GM23338 (cell line): ENCODE data around the gene ALOX15B. TPM values are rescaled to one million over a fixed set of nuclear protein-coding genes. Genes with fewer than 3 reads are reported as not detected.

Experiments
- ATAC-seq: fragments of 200-7000 bp; cut with Tn5 transposase; 3 replicates; pipeline ENCODE4 v1.9.1; 2020
- DNase-seq: peaks from one replicate; pipeline ENCODE4 v3.0.0-alpha.2; 2015; ENCODE audit warnings: low spot score
- H2AFZ ChIP-seq: fragments of 200-600 bp; sonication (generic); 2 replicates; pipeline ENCODE4 v1.8.0; 2016; ENCODE audit warnings: antibody characterized with exemption, mild to moderate bottlenecking, moderate library complexity
- H3F3A ChIP-seq: fragments of 200-600 bp; sonication (generic); replicated peaks from 2 replicates; pipeline ENCODE4 v1.8.0; 2017; ENCODE audit warnings: antibody characterized with exemption, mixed run types, low read depth
- H3K27ac ChIP-seq: fragments of 200-600 bp; sonication (generic); 2 replicates; pipeline ENCODE4 v1.6.1; 2016; ENCODE audit warnings: low read depth
- H3K27me3 ChIP-seq: fragments of 200-600 bp; sonication (generic); 2 replicates; pipeline ENCODE4 v1.8.0; 2016; ENCODE audit warnings: mild to moderate bottlenecking, mixed run types, moderate library complexity; ENCODE audit not compliant: insufficient read depth
- H3K36me3 ChIP-seq: fragments of 200-600 bp; sonication (generic); 2 replicates; pipeline ENCODE4 v1.8.0; 2016; ENCODE audit warnings: mild to moderate bottlenecking; ENCODE audit not compliant: insufficient read depth
- H3K4me1 ChIP-seq: fragments of 200-600 bp; sonication (generic); 2 replicates; pipeline ENCODE4 v1.8.0; 2016; ENCODE audit warnings: mild to moderate bottlenecking, moderate library complexity; ENCODE audit not compliant: insufficient read depth
- H3K4me2 ChIP-seq: fragments of 200-600 bp; sonication (generic); 2 replicates; pipeline ENCODE4 v1.7.1; 2017; ENCODE audit warnings: mixed run types
- H3K4me3 ChIP-seq: fragments of 200-600 bp; sonication (generic); 2 replicates; pipeline ENCODE4 v1.6.1; 2016; ENCODE audit warnings: mixed run types
- H3K79me2 ChIP-seq: fragments of 200-600 bp; sonication (generic); replicated peaks from 2 replicates; pipeline ENCODE4 v1.8.0; 2017; ENCODE audit warnings: mild to moderate bottlenecking; ENCODE audit not compliant: insufficient read depth
- H3K9me2 ChIP-seq: fragments of 200-600 bp; sonication (generic); 2 replicates; pipeline ENCODE4 v1.8.0; 2017; ENCODE audit not compliant: insufficient read depth
- H4K20me1 ChIP-seq: fragments of 200-600 bp; sonication (generic); replicated peaks from 2 replicates; pipeline ENCODE4 v1.8.0; 2017; ENCODE audit warnings: mild to moderate bottlenecking; ENCODE audit not compliant: insufficient read depth
- H3K27ac Mint-ChIP-seq: 2 replicates; pipeline ENCODE4 v1.8.0; 2020; ENCODE audit warnings: inconsistent platforms, mild to moderate bottlenecking, moderate library complexity, mixed read lengths
- H3K27me3 Mint-ChIP-seq: 3 replicates; pipeline ENCODE4 v1.8.0; 2022; ENCODE audit warnings: low read depth, mild to moderate bottlenecking, moderate library complexity, mixed read lengths, inconsistent platforms; ENCODE audit not compliant: insufficient read depth, poor library complexity
- H3K36me3 Mint-ChIP-seq: 3 replicates; pipeline ENCODE4 v1.8.0; 2021; ENCODE audit warnings: low read depth, mild to moderate bottlenecking, inconsistent platforms, moderate library complexity, mixed read lengths
- H3K4me1 Mint-ChIP-seq: 3 replicates; pipeline ENCODE4 v1.8.0; 2020; ENCODE audit warnings: mild to moderate bottlenecking, inconsistent platforms, mixed read lengths
- H3K4me3 Mint-ChIP-seq: 3 replicates; pipeline ENCODE4 v1.8.0; 2021; ENCODE audit warnings: moderate library complexity, mild to moderate bottlenecking, inconsistent platforms, mixed read lengths
- H3K9me3 Mint-ChIP-seq: 3 replicates; pipeline ENCODE4 v1.8.0; 2020; ENCODE audit warnings: moderate library complexity, mild to moderate bottlenecking, inconsistent platforms, mixed read lengths
- CREB1 ChIP-seq: fragments of 250-450 bp; sonication (Bioruptor Pico); IDR thresholded peaks from 2 replicates; pipeline ENCODE4 v1.5.0; 2020; ENCODE audit warnings: low read depth, mild to moderate bottlenecking, moderate library complexity
- ETS1 ChIP-seq: IDR thresholded peaks from 2 replicates; pipeline ENCODE4 v1.6.1; 2016; ENCODE audit warnings: antibody characterized with exemption
- EZH2 ChIP-seq: fragments of 200-600 bp; sonication (generic); IDR thresholded peaks from one replicate; pipeline ENCODE4 v1.8.0; 2017; ENCODE audit warnings: antibody characterized with exemption, mild to moderate bottlenecking, low read depth; ENCODE audit not compliant: unreplicated experiment
- EZH2phosphoT487 ChIP-seq: fragments of 200-600 bp; sonication (generic); IDR thresholded peaks from one replicate; pipeline ENCODE4 v1.8.1; 2018; ENCODE audit warnings: antibody characterized with exemption; ENCODE audit not compliant: unreplicated experiment
- JUNB ChIP-seq: IDR thresholded peaks from one replicate; pipeline ENCODE4 v1.6.1; 2016; ENCODE audit warnings: antibody characterized with exemption; ENCODE audit not compliant: unreplicated experiment
- NANOG ChIP-seq: IDR thresholded peaks from 2 replicates; pipeline ENCODE4 v1.6.1; 2016; ENCODE audit warnings: antibody characterized with exemption, borderline replicate concordance
- POLR2AphosphoS5 ChIP-seq: IDR thresholded peaks from 2 replicates; pipeline ENCODE4 v1.6.1; 2016; ENCODE audit warnings: antibody characterized with exemption, low read depth
- REST ChIP-seq: IDR thresholded peaks from one replicate; pipeline ENCODE4 v1.6.1; 2018; ENCODE audit warnings: antibody characterized with exemption; ENCODE audit not compliant: unreplicated experiment
- STAT1 ChIP-seq: IDR thresholded peaks from one replicate; pipeline ENCODE4 v1.6.1; 2016; ENCODE audit warnings: antibody characterized with exemption; ENCODE audit not compliant: unreplicated experiment
- ZNF114 ChIP-seq: fragments of 250-450 bp; sonication (Bioruptor Pico); IDR thresholded peaks from 2 replicates; pipeline ENCODE4 v1.5.0; 2020; ENCODE audit warnings: mild to moderate bottlenecking, moderate library complexity
- ZNF331 ChIP-seq: fragments of 250-450 bp; sonication (Bioruptor Pico); IDR thresholded peaks from 2 replicates; pipeline ENCODE4 v1.5.0; 2020; ENCODE audit warnings: low read depth, mild to moderate bottlenecking, moderate library complexity
- polyA plus RNA-seq: library from polyadenylated mRNA; unstranded; fragments of >200 nt; fragmentation: Nextera tagmentation; extraction: Ambion mirVana; gene quantifications from 2 replicates; pipeline ENCODE4 v1.2.1, GENCODE V29; 2016
- total RNA-seq: library from RNA; depleted of rRNA; stranded (reverse); fragments of >200 nt; shearing (Covaris generic); gene quantifications from 2 replicates; pipeline ENCODE4 v1.2.3, GENCODE V29; 2014
- TF ChIP-seq, protein P1 (sequence below): fragments of 250-450 bp; sonication (Bioruptor Pico); IDR thresholded peaks from 2 replicates; pipeline ENCODE4 v1.5.0; 2020; ENCODE audit warnings: mild to moderate bottlenecking, moderate library complexity
- TF ChIP-seq, protein P2 (sequence below), 2 experiments: fragments of 200-600 bp in 1 of 2; sonication (generic) in 1 of 2; conservative IDR thresholded peaks; 2 replicates each; pipeline versions ENCODE4 v1.5.1 to v1.6.1; 2016 to 2017; ENCODE audit warnings: antibody characterized with exemption in 2 of 2, low read depth in 2 of 2, mild to moderate bottlenecking in 2 of 2, moderate library complexity in 1 of 2

Gene ALOX15B
- total and polyA plus RNA-seq, 2 experiments from 2014 or later = 0.42 to 0.45 TPM

DNA sequence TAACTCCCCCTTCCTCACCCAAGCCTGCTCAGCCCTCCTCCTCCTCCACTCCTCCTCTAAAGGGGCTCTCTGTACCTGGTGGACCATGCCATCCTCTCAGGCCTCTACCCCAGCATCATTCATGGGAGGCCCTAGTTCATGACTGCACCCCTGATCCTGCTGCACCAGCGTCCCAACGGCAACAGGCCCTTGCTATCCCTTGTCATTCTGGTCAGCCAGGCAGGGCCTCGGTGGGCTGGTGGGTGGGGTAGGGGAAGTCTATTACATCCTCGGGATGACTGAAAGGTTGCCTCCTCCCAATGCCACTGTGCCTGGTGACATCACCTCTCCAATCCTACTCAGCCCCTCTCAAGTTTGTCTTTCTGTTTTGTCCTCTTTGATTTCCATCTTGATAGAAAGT lies 28.9 kb downstream of the ALOX15B start:
- ATAC-seq = no peak

More for the DNA sequence above, 28.9 kb downstream of the ALOX15B start:
- DNase-seq = no peak
- Mint-ChIP-seq H3K27me3 (peaks cover 81% of the 10 kb centered on the region), H3K4me1 (peaks cover 17% of the 10 kb centered on the region), H3K4me3 (no peak overlapping the region), H3K27ac (no peak overlapping the region), H3K36me3 (no peaks in the 10 kb centered on the region; the same call in 2 of the 3 replicates), H3K9me3 (no peaks in the 10 kb centered on the region; the same call in 2 of the 3 replicates)
- Histone ChIP-seq H3K4me2 (no peak overlapping the region), H3K9me2 (no peaks in the 10 kb centered on the region), H3K4me1 (peaks cover 13% of the 10 kb centered on the region; the same call in 1 of the 2 replicates), H3K79me2 (no peaks in the 10 kb centered on the region), H4K20me1 (no peaks in the 10 kb centered on the region), H3K4me3 (no peak overlapping the region), H3K27ac (no peak overlapping the region), H2AFZ (no peak overlapping the region), H3K36me3 (no peaks in the 10 kb centered on the region), H3F3A (no peaks in the 10 kb centered on the region), H3K27me3 (peaks cover 97% of the 10 kb centered on the region)
- TF ChIP-seq CREB1 (CRISPR knock-in tag) (no peak), ETS1 (no peak), ZNF331 (no peak), JUNB (no peak), STAT1 (no peak), NANOG (no peak), EZH2 (no peak), EZH2phosphoT487 (no peak), POLR2AphosphoS5 (no peak), REST (no peak), ZNF114 (CRISPR knock-in tag) (no peak)
- TF ChIP-seq, protein P1, sequence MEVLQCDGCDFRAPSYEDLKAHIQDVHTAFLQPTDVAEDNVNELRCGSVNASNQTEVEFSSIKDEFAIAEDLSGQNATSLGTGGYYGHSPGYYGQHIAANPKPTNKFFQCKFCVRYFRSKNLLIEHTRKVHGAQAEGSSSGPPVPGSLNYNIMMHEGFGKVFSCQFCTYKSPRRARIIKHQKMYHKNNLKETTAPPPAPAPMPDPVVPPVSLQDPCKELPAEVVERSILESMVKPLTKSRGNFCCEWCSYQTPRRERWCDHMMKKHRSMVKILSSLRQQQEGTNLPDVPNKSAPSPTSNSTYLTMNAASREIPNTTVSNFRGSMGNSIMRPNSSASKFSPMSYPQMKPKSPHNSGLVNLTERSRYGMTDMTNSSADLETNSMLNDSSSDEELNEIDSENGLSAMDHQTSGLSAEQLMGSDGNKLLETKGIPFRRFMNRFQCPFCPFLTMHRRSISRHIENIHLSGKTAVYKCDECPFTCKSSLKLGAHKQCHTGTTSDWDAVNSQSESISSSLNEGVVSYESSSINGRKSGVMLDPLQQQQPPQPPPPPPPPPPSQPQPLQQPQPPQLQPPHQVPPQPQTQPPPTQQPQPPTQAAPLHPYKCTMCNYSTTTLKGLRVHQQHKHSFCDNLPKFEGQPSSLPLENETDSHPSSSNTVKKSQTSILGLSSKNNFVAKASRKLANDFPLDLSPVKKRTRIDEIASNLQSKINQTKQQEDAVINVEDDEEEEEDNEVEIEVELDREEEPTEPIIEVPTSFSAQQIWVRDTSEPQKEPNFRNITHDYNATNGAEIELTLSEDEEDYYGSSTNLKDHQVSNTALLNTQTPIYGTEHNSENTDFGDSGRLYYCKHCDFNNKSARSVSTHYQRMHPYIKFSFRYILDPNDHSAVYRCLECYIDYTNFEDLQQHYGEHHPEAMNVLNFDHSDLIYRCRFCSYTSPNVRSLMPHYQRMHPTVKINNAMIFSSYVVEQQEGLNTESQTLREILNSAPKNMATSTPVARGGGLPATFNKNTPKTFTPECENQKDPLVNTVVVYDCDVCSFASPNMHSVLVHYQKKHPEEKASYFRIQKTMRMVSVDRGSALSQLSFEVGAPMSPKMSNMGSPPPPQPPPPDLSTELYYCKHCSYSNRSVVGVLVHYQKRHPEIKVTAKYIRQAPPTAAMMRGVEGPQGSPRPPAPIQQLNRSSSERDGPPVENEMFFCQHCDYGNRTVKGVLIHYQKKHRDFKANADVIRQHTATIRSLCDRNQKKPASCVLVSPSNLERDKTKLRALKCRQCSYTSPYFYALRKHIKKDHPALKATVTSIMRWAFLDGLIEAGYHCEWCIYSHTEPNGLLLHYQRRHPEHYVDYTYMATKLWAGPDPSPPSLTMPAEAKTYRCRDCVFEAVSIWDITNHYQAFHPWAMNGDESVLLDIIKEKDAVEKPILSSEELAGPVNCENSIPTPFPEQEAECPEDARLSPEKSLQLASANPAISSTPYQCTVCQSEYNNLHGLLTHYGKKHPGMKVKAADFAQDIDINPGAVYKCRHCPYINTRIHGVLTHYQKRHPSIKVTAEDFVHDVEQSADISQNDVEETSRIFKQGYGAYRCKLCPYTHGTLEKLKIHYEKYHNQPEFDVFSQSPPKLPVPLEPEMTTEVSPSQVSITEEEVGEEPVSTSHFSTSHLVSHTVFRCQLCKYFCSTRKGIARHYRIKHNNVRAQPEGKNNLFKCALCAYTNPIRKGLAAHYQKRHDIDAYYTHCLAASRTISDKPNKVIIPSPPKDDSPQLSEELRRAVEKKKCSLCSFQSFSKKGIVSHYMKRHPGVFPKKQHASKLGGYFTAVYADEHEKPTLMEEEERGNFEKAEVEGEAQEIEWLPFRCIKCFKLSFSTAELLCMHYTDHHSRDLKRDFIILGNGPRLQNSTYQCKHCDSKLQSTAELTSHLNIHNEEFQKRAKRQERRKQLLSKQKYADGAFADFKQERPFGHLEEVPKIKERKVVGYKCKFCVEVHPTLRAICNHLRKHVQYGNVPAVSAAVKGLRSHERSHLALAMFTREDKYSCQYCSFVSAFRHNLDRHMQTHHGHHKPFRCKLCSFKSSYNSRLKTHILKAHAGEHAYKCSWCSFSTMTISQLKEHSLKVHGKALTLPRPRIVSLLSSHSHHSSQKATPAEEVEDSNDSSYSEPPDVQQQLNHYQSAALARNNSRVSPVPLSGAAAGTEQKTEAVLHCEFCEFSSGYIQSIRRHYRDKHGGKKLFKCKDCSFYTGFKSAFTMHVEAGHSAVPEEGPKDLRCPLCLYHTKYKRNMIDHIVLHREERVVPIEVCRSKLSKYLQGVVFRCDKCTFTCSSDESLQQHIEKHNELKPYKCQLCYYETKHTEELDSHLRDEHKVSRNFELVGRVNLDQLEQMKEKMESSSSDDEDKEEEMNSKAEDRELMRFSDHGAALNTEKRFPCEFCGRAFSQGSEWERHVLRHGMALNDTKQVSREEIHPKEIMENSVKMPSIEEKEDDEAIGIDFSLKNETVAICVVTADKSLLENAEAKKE (CRISPR knock-in tag) = no peak
- TF ChIP-seq, protein P2, sequence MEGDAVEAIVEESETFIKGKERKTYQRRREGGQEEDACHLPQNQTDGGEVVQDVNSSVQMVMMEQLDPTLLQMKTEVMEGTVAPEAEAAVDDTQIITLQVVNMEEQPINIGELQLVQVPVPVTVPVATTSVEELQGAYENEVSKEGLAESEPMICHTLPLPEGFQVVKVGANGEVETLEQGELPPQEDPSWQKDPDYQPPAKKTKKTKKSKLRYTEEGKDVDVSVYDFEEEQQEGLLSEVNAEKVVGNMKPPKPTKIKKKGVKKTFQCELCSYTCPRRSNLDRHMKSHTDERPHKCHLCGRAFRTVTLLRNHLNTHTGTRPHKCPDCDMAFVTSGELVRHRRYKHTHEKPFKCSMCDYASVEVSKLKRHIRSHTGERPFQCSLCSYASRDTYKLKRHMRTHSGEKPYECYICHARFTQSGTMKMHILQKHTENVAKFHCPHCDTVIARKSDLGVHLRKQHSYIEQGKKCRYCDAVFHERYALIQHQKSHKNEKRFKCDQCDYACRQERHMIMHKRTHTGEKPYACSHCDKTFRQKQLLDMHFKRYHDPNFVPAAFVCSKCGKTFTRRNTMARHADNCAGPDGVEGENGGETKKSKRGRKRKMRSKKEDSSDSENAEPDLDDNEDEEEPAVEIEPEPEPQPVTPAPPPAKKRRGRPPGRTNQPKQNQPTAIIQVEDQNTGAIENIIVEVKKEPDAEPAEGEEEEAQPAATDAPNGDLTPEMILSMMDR (conservative IDR thresholded peaks at IDR 0.05; ENCODE audit: low read depth in 2 of 2) = no peak
